OCI-LY1 (cell line): Measurements from ENCODE around the gene MLF2.

ENCODE experiments used
- H2AFZ ChIP-seq: fragments of 200-600 bp; sonication (generic), shearing (Covaris generic); 2 replicates; pipeline ENCODE4 v1.6.0; 2014; ENCODE audit warnings: antibody characterized with exemption, mild to moderate bottlenecking, low read length
- H3F3A ChIP-seq: fragments of 200-600 bp; sonication (generic), shearing (Covaris generic); 2 replicates; pipeline ENCODE4 v1.6.0; 2014; ENCODE audit warnings: mild to moderate bottlenecking, antibody characterized with exemption, low read length, moderate library complexity; ENCODE audit not compliant: insufficient read depth
- H3K27ac ChIP-seq: fragments of 200-600 bp; sonication (generic); 2 replicates; pipeline ENCODE4 v1.5.1; 2014; ENCODE audit warnings: low read length, mixed run types, mild to moderate bottlenecking, low read depth; ENCODE audit not compliant: poor library complexity, severe bottlenecking
- H3K27me3 ChIP-seq: fragments of 200-600 bp; sonication (generic); 2 replicates; pipeline ENCODE4 v1.6.0; 2014; ENCODE audit warnings: antibody characterized with exemption, mild to moderate bottlenecking, low read length, moderate library complexity; ENCODE audit not compliant: insufficient read depth
- H3K36me3 ChIP-seq: fragments of 200-600 bp; sonication (generic); 2 replicates; pipeline ENCODE4 v1.6.1; 2014; ENCODE audit warnings: mild to moderate bottlenecking, antibody characterized with exemption, low read length, moderate library complexity, mixed read lengths; ENCODE audit not compliant: insufficient read depth
- H3K4me1 ChIP-seq: fragments of 200-600 bp; sonication (generic); 2 replicates; pipeline ENCODE4 v1.5.1; 2014; ENCODE audit warnings: mild to moderate bottlenecking, low read length, moderate library complexity; ENCODE audit not compliant: insufficient read depth, severe bottlenecking
- H3K4me2 ChIP-seq: fragments of 200-600 bp; sonication (generic), shearing (Covaris generic); 2 replicates; pipeline ENCODE4 v1.6.1; 2014; ENCODE audit warnings: low read length
- H3K4me3 ChIP-seq: fragments of 200-600 bp; sonication (generic); 2 replicates; pipeline ENCODE4 v1.5.1; 2014; ENCODE audit warnings: low read length, low read depth, mild to moderate bottlenecking, mixed read lengths; ENCODE audit not compliant: poor library complexity, severe bottlenecking
- H3K79me2 ChIP-seq: fragments of 200-600 bp; shearing (Covaris generic); 2 replicates; pipeline ENCODE4 v1.6.1; 2016; ENCODE audit warnings: mixed run types, low read length, mixed read lengths; ENCODE audit not compliant: insufficient read depth
- H3K9ac ChIP-seq: fragments of 200-600 bp; sonication (generic), shearing (Covaris generic); 2 replicates; pipeline ENCODE4 v1.6.1; 2014; ENCODE audit warnings: mild to moderate bottlenecking, low read length, mixed read lengths
- H3K9me2 ChIP-seq: fragments of 200-600 bp; sonication (generic), shearing (Covaris generic); 2 replicates; pipeline ENCODE4 v1.6.1; 2014; ENCODE audit warnings: low read depth, mild to moderate bottlenecking, low read length, mixed read lengths
- H3K9me3 ChIP-seq: fragments of 200-600 bp; shearing (Covaris generic); 2 replicates; pipeline ENCODE4 v1.6.1; 2014; ENCODE audit warnings: low read length, mixed read lengths
- H4K20me1 ChIP-seq: fragments of 200-600 bp; sonication (generic), shearing (Covaris generic); 2 replicates; pipeline ENCODE4 v1.6.0; 2016; ENCODE audit warnings: mild to moderate bottlenecking, low read length; ENCODE audit not compliant: insufficient read depth
- EZH2 ChIP-seq: fragments of 200-600 bp; sonication (generic), shearing (Covaris generic); IDR thresholded peaks from 2 replicates; pipeline ENCODE4 v1.8.0; 2017; ENCODE audit warnings: borderline replicate concordance, mixed run types, mild to moderate bottlenecking, antibody characterized with exemption, low read length, moderate library complexity, mixed read lengths
- TF ChIP-seq, protein P1 (sequence below): fragments of 200-600 bp; sonication (generic), shearing (Covaris generic); IDR thresholded peaks from 2 replicates; pipeline ENCODE4 v1.5.1; 2017; ENCODE audit warnings: mild to moderate bottlenecking, antibody characterized with exemption, low read length, moderate library complexity, mixed read lengths

Gene MLF2

DNA sequence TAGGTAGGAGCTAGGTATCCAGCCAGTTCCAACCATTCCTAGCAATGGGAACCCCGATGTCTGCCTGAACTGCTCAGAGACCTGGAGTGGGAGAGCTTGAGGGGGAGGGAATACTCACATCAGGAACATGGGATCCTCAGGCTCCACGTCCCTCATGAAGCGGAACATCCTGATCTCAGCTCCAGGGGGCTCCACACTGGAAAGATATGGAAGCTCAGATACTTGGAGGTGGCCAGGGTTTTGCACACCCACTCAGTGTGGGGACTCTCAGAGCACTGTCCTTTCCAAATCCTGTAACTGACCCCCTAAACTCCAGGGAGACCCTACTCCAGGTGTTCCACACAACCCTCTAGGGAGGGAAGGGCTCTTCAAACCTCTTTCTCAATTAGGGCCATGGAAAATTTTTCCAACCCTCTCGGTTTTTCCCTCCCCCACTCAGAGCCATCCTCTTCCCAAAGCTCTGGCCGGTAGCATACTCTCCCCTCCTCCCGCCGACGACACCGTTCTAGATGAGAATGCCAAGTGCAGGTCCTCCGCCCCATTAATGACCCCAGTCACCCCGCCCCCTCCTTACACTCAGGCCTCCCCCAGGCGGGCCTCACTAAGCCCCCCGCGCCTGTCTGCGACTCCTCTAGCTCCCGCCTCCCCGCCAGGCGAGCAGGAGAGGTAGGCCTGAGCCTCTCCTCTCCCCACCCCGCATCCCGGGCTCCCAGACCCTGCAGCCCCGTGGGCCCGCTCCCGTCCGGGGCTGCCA, 597 bp downstream of the MLF2 start:
- H3K4me2 ChIP-seq = peak overlapping the region; percentile 84
- H3K79me2 ChIP-seq = no peaks in the 10 kb centered on the region
- peaks cover 10% of the 10 kb centered on the region for H3K4me1 ChIP-seq
- no peaks in the 10 kb centered on the region for H3K27me3 ChIP-seq
- H3K9me3 ChIP-seq = no peaks in the 10 kb centered on the region
- H3K9me2 ChIP-seq = no peaks in the 10 kb centered on the region
- H3K9ac ChIP-seq = peak overlapping the region; percentile 90
- no peaks in the 10 kb centered on the region for H4K20me1 ChIP-seq
- H3K36me3 ChIP-seq = peaks cover 36% of the 10 kb centered on the region
- H3K4me3 ChIP-seq = peak overlapping the region; percentile 88
- no peak for TF ChIP-seq EZH2
- TF ChIP-seq, protein P1, sequence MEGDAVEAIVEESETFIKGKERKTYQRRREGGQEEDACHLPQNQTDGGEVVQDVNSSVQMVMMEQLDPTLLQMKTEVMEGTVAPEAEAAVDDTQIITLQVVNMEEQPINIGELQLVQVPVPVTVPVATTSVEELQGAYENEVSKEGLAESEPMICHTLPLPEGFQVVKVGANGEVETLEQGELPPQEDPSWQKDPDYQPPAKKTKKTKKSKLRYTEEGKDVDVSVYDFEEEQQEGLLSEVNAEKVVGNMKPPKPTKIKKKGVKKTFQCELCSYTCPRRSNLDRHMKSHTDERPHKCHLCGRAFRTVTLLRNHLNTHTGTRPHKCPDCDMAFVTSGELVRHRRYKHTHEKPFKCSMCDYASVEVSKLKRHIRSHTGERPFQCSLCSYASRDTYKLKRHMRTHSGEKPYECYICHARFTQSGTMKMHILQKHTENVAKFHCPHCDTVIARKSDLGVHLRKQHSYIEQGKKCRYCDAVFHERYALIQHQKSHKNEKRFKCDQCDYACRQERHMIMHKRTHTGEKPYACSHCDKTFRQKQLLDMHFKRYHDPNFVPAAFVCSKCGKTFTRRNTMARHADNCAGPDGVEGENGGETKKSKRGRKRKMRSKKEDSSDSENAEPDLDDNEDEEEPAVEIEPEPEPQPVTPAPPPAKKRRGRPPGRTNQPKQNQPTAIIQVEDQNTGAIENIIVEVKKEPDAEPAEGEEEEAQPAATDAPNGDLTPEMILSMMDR = no peak
- H2AFZ ChIP-seq = no peak overlapping the region
- H3F3A ChIP-seq = no peaks in the 10 kb centered on the region
- no peak overlapping the region for H3K27ac ChIP-seq

DNA sequence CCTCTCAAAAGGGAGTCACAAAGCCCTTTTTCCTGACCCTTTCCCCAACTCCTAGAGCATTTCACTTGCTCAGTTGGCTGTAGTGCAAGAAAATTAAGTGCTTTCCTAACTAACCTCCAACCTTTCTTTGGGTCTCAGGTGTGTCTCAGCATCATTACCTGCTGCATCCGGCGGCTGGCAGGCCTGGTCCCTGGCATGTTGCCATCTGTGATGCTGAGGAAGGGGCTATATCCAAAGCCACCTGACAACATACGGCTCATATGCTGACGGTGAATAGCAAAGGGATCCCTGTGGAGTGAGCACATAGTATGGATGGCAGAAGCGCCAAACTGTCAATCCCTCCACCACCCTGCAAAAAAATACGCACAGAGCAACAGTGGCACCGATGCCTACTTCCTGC, 1.2 kb downstream of the MLF2 start:
- Histone ChIP-seq H3K4me1 (peaks cover 10% of the 10 kb centered on the region), H3K36me3 (peaks cover 41% of the 10 kb centered on the region), H3K79me2 (no peaks in the 10 kb centered on the region), H2AFZ (no peak overlapping the region), H3K9ac (peak overlapping the region; percentile 90; the same call in 1 of the 2 replicates), H3K9me2 (no peaks in the 10 kb centered on the region), H4K20me1 (no peaks in the 10 kb centered on the region), H3K4me2 (peak overlapping the region; percentile 84), H3K9me3 (no peaks in the 10 kb centered on the region), H3F3A (no peaks in the 10 kb centered on the region), H3K27me3 (no peaks in the 10 kb centered on the region), H3K4me3 (peak overlapping the region; percentile 88), H3K27ac (no peak overlapping the region)
- TF ChIP-seq EZH2 = no peak
- TF ChIP-seq, protein P1 = no peak

DNA sequence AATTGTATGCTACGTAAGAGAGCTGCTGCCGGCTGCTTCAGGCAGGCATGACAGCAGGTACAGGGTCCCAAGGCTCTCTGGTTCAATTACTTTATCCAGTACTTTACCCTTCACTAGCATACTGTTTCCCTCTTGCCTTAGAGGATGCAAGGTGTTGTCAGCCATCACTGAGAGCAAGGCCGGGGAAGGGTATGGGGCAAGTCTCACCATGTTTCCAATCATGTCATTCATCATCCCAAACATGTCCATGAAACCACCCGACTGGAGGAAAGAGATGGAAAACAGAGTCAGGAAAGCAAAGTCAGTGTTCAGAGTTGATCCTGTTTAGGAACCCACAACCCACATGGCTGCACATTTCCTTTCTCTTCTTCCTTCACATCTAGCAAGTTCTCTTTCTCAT, 2.4 kb downstream of the MLF2 start:
- Histone ChIP-seq H3F3A (no peaks in the 10 kb centered on the region), H3K79me2 (no peaks in the 10 kb centered on the region), H3K4me3 (no peak overlapping the region), H3K9me3 (no peaks in the 10 kb centered on the region), H3K4me2 (no peak overlapping the region), H3K36me3 (peaks cover 51% of the 10 kb centered on the region), H4K20me1 (no peaks in the 10 kb centered on the region), H3K27me3 (no peaks in the 10 kb centered on the region), H2AFZ (no peak overlapping the region), H3K9ac (no peak overlapping the region), H3K9me2 (no peaks in the 10 kb centered on the region), H3K4me1 (peaks cover 17% of the 10 kb centered on the region), H3K27ac (no peak overlapping the region)
- no peak for TF ChIP-seq EZH2
- TF ChIP-seq, protein P1 = no peak
